ENCODE measurements around the gene CCDC197.

Gene CCDC197

DNA sequence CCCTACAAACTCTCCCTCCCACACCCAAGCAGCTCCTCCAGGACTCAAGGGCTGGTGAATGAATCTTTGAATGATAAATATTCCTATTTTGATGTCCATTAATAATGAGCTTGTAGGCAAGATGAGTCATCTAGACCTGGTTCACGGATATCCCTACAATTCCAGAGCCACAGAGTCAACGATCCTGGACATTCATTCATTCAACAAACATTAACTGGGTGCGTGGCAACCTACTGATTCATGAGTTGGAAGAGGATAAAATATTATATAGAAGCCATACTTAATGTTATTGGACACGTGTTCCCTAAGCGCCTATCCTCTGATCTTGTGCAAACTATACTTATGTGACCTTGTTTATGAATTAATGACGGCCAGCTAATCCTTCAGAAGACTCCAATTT lies 28.6 kb downstream of the CCDC197 start:
- DNase-seq (ENCODE audit: low spot score) = peak; percentile 2

DNA sequence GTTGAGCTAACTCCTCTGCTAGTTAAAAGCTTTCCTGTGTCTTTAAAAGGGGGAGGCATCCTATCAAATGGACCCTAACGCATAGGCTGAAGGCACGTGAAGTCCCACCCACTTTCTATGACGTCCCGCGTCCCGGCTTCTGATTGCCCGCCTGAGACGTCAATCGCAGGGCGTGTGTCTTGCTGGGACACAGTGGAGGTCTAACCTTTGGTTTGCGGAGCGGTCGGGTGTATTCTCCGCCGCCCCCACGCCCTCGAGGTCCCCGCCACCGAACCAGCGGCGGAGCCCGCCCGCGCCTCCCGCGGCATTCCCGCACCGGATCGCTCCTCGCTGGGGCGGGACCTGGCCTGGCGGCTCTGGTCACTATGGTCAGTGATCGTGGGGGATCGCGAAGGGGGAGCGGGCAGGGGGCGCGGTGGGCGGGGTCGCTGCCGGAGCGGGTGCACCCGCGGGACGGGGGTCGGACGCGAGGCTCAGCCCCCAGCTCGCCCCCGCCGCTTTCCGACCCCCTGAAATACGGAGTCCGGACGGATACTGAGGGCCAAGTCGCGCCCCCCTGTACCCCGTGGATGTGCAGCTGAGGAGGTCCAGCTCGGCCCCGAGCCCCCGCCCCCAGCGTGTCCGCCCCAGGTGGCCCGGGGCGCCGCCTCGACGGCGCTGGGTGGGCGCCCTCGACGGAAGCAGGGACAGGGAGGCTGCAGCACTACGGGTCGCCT lies 29.2 kb downstream of the CCDC197 start, which contains the start of gene OTUB2:
TSS of gene OTUB2 (plus strand) at position 168 of the 716 bp plus-strand sequence. CDS start at position 366, 198 bp downstream.
- DNase-seq (ENCODE audit: low spot score) = peak; percentile 96

- no peak for DNase-seq (ENCODE audit: low spot score)
Measured at GRCh38 chr14:94026889-94027469, 29.9 kb downstream of the CCDC197 start.

DNA sequence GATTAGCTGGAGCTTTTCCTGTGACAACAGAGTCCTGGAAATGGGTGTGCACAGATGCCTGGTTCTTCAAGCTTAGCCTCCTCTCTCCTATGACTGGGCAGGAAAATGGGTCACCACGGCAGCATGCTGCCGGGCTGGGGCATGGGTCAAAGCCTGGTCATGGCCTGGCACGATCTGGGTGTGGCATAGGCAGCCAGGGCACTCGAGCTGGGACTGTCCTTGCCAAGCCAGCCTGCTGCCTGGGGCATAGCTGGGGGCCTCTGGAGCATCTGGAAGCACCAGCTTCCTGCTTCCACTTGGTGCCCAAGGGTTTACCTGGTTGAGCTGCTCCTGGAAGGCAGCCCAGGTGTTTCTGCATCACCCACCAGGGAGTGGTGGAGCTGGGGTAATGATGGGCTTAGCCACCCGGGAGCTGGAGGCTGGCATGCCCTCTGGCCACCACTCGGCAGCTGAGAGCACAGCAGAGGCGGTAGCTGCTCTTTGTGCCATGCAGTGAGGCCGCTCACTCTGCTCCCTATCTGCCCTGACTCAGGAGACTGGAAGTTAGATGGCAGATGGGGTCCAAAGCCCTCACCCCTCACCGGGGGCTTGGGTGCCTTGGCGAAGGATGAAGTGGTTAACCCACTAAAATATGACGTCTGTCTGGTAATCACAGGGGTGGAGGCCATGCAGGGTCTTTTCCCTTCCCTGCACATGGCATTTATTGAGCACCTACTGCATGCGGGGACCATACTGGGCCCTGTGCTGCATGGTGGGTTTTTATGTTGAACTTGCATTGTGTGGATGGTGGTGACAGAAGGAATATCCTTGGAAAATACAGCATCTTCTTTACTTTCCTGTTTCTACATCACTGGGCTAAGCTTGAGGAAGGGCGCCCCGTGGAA lies 30.7 kb downstream of the CCDC197 start:
- peak; percentile 32 for DNase-seq (ENCODE audit: low spot score)

- peak; percentile 49 for DNase-seq (ENCODE audit: low spot score)
Measured at GRCh38 chr14:94028450-94028826, 31.3 kb downstream of the CCDC197 start.

GRCh38 chr14:94029265-94029664 lies 32.2 kb downstream of the CCDC197 start:
- DNase-seq (ENCODE audit: low spot score) = no peak

DNA sequence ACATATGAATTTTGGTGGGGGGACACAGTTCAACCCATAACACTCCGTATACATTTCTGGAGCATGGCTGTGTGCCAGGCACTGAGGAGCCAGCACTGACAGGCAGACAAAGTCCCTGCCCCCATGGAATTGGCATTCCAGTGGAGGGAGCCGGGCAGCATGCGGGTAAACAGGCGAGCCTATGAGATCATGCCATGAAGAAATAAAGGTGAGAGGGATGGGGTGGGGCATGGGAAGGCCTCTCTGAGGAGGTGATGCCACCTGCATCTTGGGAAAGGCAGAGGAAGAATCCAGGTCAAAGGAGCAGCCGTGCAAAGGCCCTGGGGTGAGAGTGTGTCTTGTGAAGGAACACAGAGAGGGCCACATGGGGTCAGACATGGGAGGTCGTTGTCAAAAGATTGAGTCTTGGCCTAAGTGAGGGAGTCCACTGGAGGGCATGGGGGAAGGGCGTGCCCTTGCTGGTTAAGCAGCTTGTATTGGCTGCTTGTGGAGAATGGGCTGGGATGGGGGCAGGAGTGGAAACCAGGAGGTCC lies 32.6 kb downstream of the CCDC197 start:
- DNase-seq (ENCODE audit: low spot score) = no peak

DNA sequence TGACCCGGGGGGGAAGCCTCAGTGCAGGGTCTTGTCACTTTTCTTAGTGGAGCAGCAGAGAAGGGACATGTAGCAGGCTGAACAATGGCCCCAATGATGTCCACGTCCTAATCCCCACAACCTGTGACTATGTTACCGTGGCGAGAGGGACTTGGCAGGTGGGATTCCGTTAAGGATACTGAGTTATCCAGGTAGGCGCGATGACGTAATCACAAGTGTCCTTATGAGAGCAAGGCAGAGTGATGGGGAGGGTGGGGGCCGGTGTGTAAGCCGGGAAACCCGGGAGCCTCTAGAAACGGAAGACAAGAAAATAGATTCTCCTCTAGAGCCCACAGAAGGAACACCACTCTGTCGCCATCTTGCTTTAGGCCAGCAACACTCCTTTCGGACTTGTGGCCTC lies 33.5 kb downstream of the CCDC197 start:
- DNase-seq (ENCODE audit: low spot score) = no peak

GRCh38 chr14:94031161-94031882 lies 34.2 kb downstream of the CCDC197 start:
- no peak for DNase-seq (ENCODE audit: low spot score)

- peak; percentile 48 for DNase-seq (ENCODE audit: low spot score)
Measured at GRCh38 chr14:94031883-94032279, 34.8 kb downstream of the CCDC197 start.

DNA sequence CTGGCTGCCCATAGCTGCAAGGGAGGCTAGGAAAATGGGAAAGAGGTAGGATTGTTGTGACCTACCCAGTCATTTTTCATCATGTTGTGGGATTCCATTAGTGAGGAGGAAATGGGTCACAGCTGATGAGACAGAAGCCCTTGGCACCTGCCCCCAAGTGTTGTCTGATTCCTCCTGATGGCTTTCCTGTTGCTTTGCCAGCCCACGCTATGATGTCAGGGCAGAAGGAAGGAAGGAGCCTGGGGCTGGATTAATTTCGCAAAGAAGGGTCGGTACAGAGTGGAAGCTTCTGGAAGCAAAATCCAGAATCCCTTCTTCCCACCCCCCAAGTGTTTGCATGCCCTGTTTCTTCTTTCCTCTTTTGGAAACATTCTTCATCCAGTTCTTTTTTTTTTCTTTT lies 37.8 kb downstream of the CCDC197 start:
- DNase-seq (ENCODE audit: low spot score) = no peak

- peak; percentile 66 for DNase-seq (ENCODE audit: low spot score)
Measured at GRCh38 chr14:94036313-94037167, 39.4 kb downstream of the CCDC197 start.

GRCh38 chr14:94037954-94038353 lies 40.9 kb downstream of the CCDC197 start:
- no peak for DNase-seq (ENCODE audit: low spot score)

- no peak for DNase-seq (ENCODE audit: low spot score)
Measured at GRCh38 chr14:94038510-94038909, 41.4 kb downstream of the CCDC197 start.

DNA sequence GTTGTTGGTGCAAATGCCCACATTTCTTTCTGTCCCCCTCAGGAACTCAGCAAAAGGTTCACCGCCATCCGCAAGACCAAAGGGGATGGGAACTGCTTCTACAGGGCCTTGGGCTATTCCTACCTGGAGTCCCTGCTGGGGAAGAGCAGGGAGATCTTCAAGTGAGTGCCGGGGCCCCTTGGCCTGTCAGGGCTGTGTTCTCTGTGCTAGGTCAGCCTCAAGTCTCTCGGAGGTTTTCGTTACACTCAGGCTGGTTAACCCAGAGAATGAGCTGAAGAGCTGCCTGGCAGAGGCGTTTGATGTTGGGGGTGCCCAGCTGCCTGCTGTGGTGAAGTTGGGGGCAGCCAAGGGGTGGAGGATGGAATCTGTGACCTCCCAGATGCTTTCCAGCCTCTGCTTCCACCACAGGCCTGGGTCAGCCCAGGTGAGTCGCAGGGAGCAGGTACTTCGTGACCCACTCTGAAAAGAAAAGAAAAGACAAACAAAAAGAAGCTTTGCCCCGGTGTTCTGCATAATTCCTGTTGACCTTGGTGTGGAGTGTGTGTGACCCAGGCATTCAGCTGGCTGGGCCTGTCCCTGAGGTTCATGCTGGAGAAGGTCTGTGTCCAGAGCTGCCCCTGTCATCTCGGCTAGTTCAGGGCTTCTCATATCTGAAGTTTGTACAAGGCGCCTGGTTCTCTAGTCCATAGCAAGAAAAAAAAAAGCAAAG lies 42.0 kb downstream of the CCDC197 start:
- no peak for DNase-seq (ENCODE audit: low spot score)

- DNase-seq (ENCODE audit: low spot score) = no peak
Measured at GRCh38 chr14:94040247-94040646, 43.1 kb downstream of the CCDC197 start.

DNA sequence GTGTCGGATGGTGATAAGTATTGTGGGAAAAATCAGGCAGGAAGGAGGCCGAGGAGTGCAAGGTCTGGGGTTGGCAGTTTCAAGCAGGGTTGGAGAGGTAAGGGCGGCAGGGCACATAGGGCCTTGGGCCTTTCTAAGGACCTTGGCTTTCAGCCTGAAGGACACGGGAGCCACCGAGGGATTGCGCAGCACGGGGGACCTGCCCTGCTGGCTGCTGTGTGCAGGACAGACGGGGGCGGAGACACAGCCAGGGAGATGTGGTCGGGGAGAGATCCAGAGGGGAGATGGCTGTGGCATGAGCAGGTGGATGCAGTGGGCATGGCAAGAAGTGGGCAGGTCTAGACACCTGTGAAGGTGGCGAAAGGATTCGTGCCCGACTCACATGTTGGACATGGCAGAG lies 43.7 kb downstream of the CCDC197 start:
- DNase-seq (ENCODE audit: low spot score) = no peak

GRCh38 chr14:94041551-94042346 lies 44.6 kb downstream of the CCDC197 start:
- DNase-seq (ENCODE audit: low spot score) = no peak

DNA sequence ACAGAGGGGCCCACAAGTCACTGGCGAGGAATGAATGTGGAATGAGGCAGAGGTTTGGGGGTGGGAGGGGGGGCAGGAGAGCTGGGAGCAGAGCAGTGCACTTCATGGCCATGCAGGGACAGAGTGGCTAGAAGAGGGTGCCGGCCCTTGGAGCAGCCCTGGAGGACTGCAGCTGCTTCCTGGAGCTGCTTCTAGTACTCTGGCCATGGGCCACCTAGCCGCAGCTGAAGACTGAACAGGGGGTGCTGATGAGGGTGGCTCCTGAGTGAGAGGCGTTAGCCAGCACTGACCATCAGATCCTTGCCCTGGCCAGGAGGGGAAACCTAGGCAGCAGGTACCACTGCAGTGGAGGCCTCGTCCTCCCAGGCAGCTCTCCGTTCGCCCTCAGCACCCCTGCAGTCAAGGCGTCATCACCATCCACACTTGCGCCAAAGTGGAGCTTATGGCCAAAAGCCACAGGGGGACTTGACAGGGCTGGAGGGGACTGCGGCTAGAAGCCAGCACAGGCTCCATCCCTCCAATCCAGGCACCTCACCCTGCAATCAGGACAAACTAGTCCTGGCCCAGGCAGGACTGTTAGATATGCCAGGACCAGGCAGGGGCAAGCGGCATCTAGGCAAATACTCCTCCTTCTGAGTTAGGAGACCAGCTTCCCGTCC lies 45.5 kb downstream of the CCDC197 start:
- DNase-seq (ENCODE audit: low spot score) = no peak
